Measurements from ENCODE around the gene SNX2. TPM values are rescaled to one million over a fixed set of nuclear protein-coding genes. Genes with fewer than 3 reads are reported as not detected.

SNX2 gene
- total and polyA plus RNA-seq, 4 donors: 30.9 to 102 (median 72.0) TPM

DNA sequence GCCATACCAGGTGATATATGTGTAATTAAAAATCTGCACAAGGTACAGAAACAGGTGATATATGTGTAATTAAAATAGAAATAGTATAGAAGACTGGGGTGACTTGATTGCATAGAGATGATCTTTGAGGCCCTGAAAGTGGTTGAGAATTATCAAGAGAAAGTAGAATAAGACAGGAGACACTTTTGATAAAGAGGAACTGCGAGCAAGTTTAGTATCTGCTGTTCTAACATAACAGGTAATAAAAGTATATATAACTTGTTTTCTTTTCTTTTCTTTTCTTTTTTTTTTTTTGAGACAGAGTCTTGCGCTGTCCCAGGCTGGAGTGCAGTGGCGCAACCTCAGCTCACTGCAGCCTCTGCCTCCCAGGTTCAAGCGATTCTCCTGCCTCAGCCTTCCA lies 5.4 kb downstream of the SNX2 start:
- TF ChIP-seq, protein P1, sequence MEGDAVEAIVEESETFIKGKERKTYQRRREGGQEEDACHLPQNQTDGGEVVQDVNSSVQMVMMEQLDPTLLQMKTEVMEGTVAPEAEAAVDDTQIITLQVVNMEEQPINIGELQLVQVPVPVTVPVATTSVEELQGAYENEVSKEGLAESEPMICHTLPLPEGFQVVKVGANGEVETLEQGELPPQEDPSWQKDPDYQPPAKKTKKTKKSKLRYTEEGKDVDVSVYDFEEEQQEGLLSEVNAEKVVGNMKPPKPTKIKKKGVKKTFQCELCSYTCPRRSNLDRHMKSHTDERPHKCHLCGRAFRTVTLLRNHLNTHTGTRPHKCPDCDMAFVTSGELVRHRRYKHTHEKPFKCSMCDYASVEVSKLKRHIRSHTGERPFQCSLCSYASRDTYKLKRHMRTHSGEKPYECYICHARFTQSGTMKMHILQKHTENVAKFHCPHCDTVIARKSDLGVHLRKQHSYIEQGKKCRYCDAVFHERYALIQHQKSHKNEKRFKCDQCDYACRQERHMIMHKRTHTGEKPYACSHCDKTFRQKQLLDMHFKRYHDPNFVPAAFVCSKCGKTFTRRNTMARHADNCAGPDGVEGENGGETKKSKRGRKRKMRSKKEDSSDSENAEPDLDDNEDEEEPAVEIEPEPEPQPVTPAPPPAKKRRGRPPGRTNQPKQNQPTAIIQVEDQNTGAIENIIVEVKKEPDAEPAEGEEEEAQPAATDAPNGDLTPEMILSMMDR (IDR thresholded peaks at IDR 0.05; ENCODE audit: control extremely low read depth, extremely low read depth): no peak
- H3K36me3 ChIP-seq (ENCODE audit: control insufficient read depth in 4 of 4, insufficient read depth in 4 of 4, low read length in 4 of 4): peaks cover 0 to 5% (median under 1%) of the 10 kb centered on the region in 4 donors
- no peak for ATAC-seq (ENCODE audit: insufficient read depth, low FRiP score)
- no peaks in the 10 kb centered on the region for H3K27me3 ChIP-seq (ENCODE audit: control insufficient read depth in 3 of 3, insufficient read depth in 3 of 3, low read length in 2 of 3)
- H3K4me3 ChIP-seq: no peak overlapping the region
- H3K9ac ChIP-seq (ENCODE audit: insufficient read depth in 1 of 2, low read length in 2 of 2): no peak overlapping the region
- DNase-seq: no peak
- 91 to 95% methylated on average over 4 of the region's 4 CpGs for WGBS, 2 donors
- H3K9me3 ChIP-seq (ENCODE audit: control insufficient read depth in 4 of 4, insufficient read depth in 3 of 4, low read length in 3 of 4): peaks cover 0 to under 1% (median 0%) of the 10 kb centered on the region in 4 donors
- H3K4me1 ChIP-seq (ENCODE audit: control insufficient read depth in 5 of 5, insufficient read depth in 5 of 5, low read length in 5 of 5): peaks cover 0 to 14% (median 7%) of the 10 kb centered on the region in 5 donors
- H3K27ac ChIP-seq (ENCODE audit: low read depth in 1 of 2, low read length in 1 of 2): no peak overlapping the region

DNA sequence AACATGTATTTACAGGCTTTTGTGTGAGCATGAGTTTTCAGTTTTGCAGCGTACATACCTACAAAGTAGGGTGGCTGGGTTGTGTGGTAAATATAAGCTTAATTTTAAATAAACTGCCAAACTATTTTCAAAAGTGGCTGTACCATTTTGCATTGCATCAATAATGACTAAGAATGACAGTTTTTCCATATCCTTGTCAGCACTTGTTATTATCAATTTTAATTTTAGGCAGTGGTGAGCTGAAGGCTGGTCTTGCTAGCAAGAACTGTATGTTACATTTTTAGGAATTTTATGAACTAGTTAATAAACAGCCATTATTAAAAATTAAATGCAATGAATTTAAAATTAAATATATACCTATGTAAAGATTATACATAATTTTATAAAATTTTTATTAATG lies 6.6 kb downstream of the SNX2 start:
- Histone ChIP-seq H3K27ac (ENCODE audit: low read depth in 1 of 2, low read length in 1 of 2) (no peak overlapping the region), H3K9ac (ENCODE audit: insufficient read depth in 1 of 2, low read length in 2 of 2) (no peak overlapping the region), H3K4me3 (no peak overlapping the region), H3K36me3 (ENCODE audit: control insufficient read depth in 4 of 4, insufficient read depth in 4 of 4, low read length in 4 of 4) (peaks cover 0 to 5% (median 2%) of the 10 kb centered on the region in 4 donors), H3K27me3 (ENCODE audit: control insufficient read depth in 3 of 3, insufficient read depth in 3 of 3, low read length in 2 of 3) (no peaks in the 10 kb centered on the region), H3K9me3 (ENCODE audit: control insufficient read depth in 4 of 4, insufficient read depth in 3 of 4, low read length in 3 of 4) (peaks cover 0 to 8% (median 0%) of the 10 kb centered on the region in 4 donors), H3K4me1 (ENCODE audit: control insufficient read depth in 5 of 5, insufficient read depth in 5 of 5, low read length in 5 of 5) (peaks cover 0 to 9% (median 3%) of the 10 kb centered on the region in 5 donors)
- ATAC-seq (ENCODE audit: insufficient read depth, low FRiP score): no peak
- TF ChIP-seq, protein P1 (IDR thresholded peaks at IDR 0.05; ENCODE audit: control extremely low read depth, extremely low read depth): no peak
- DNase-seq: no peak
- 97% methylated on average over 1 of the region's 1 CpG for WGBS, 2 donors

DNA sequence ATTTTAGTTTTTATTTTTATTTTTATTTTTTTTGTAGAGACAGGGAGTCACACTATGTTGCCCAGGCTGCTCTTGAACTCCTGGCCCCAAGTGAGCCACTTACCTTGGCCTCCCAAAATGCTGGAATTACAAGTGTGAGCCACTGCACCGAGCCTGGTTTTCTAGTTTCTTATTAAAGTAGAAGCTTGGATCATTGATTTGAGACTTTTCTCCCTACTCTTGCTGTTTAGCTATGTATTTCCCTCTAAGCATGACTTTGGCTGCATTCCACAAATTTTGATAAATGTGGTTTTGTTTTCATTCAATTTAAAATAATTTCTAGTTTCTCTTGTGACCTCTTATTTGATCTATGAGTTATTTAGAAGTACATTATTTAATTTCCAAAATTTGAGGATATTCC lies 10.4 kb downstream of the SNX2 start:
- no peak overlapping the region for H3K27ac ChIP-seq (ENCODE audit: low read depth in 1 of 2, low read length in 1 of 2)
- ATAC-seq (ENCODE audit: insufficient read depth, low FRiP score) (no peak), DNase-seq (no peak)
- no peaks in the 10 kb centered on the region for H3K27me3 ChIP-seq (ENCODE audit: control insufficient read depth in 3 of 3, insufficient read depth in 3 of 3, low read length in 2 of 3)
- peaks cover 0 to 11% (median under 1%) of the 10 kb centered on the region in 4 donors for H3K9me3 ChIP-seq (ENCODE audit: control insufficient read depth in 4 of 4, insufficient read depth in 3 of 4, low read length in 3 of 4)
- peaks cover 0 to 8% (median 4%) of the 10 kb centered on the region in 4 donors for H3K36me3 ChIP-seq (ENCODE audit: control insufficient read depth in 4 of 4, insufficient read depth in 4 of 4, low read length in 4 of 4)
- TF ChIP-seq, protein P1 (IDR thresholded peaks at IDR 0.05; ENCODE audit: control extremely low read depth, extremely low read depth): no peak
- 96 to 100% methylated on average over 1 of the region's 1 CpG for WGBS, 2 donors
- no peak overlapping the region for H3K9ac ChIP-seq (ENCODE audit: insufficient read depth in 1 of 2, low read length in 2 of 2)
- H3K4me3 ChIP-seq: no peak overlapping the region
- peaks cover 0 to 2% (median 0%) of the 10 kb centered on the region in 5 donors for H3K4me1 ChIP-seq (ENCODE audit: control insufficient read depth in 5 of 5, insufficient read depth in 5 of 5, low read length in 5 of 5)

DNA sequence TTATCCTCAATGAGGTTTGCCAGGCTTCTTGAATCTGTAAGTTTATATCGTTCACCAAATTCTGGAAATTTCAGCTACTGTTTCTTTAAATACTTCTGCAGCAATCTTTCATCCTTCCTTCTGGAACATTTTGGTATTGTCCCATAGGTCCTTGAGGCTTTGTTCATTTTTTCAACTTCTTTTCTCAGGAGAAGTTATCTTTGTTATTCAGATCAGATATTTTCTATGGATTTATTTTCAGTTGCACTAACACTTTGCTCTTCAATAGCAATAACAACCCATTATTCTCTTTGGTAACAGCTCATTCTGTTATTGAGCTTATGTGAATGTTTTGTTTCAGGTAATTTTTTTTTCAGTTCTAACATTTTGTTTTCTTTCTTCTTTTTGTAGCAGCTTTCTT lies 13.5 kb downstream of the SNX2 start:
- Histone ChIP-seq H3K27ac (ENCODE audit: low read depth in 1 of 2, low read length in 1 of 2) (no peak overlapping the region), H3K9me3 (ENCODE audit: control insufficient read depth in 4 of 4, insufficient read depth in 3 of 4, low read length in 3 of 4) (peaks cover 0 to 11% (median under 1%) of the 10 kb centered on the region in 4 donors), H3K27me3 (ENCODE audit: control insufficient read depth in 3 of 3, insufficient read depth in 3 of 3, low read length in 2 of 3) (no peaks in the 10 kb centered on the region), H3K9ac (ENCODE audit: insufficient read depth in 1 of 2, low read length in 2 of 2) (no peak overlapping the region), H3K4me1 (ENCODE audit: control insufficient read depth in 5 of 5, insufficient read depth in 5 of 5, low read length in 5 of 5) (peaks cover 0 to 2% (median 0%) of the 10 kb centered on the region in 5 donors), H3K4me3 (no peak overlapping the region), H3K36me3 (ENCODE audit: control insufficient read depth in 4 of 4, insufficient read depth in 4 of 4, low read length in 4 of 4) (peaks cover 0 to 9% (median 4%) of the 10 kb centered on the region in 4 donors)
- TF ChIP-seq, protein P1 (IDR thresholded peaks at IDR 0.05; ENCODE audit: control extremely low read depth, extremely low read depth): no peak
- no peak for ATAC-seq (ENCODE audit: insufficient read depth, low FRiP score)
- DNase-seq: no peak
- WGBS, 2 donors: 97 to 98% methylated on average over 1 of the region's 1 CpG

Measured in lung (tissue), 12 donors.